GM18858 (cell line): Measurements from ENCODE around the gene MPZL2.
A peak's percentile ranks its signal among the peaks of the same experiment; 100 is the strongest.

Experiments
- ATAC-seq: cut with Tn5 transposase; IDR thresholded peaks from one replicate; pipeline ENCODE4 v1.9.1; 2021; ENCODE audit not compliant: unreplicated experiment

Gene MPZL2

GRCh38 chr11:118223570-118223969, 40.5 kb downstream of the MPZL2 start:
- no peak for ATAC-seq

- no peak for ATAC-seq
Measured at GRCh38 chr11:118222437-118222836, 41.7 kb downstream of the MPZL2 start.

GRCh38 chr11:118221419-118221818, 42.7 kb downstream of the MPZL2 start:
- ATAC-seq, result no peak

- ATAC-seq, result no peak
Measured at GRCh38 chr11:118219732-118220131, 44.4 kb downstream of the MPZL2 start.

GRCh38 chr11:118219244-118219643, 44.9 kb downstream of the MPZL2 start:
- no peak for ATAC-seq

- no peak for ATAC-seq
Measured at GRCh38 chr11:118217575-118217974, 46.5 kb downstream of the MPZL2 start.

GRCh38 chr11:118216621-118217481, 47.2 kb downstream of the MPZL2 start:
- ATAC-seq, result peak; percentile 53

- ATAC-seq, result no peak
Measured at GRCh38 chr11:118215765-118216164, 48.3 kb downstream of the MPZL2 start.

GRCh38 chr11:118215262-118215661, 48.8 kb downstream of the MPZL2 start:
- no peak for ATAC-seq

GRCh38 chr11:118214210-118214914, 49.7 kb downstream of the MPZL2 start:
- ATAC-seq, result no peak

- no peak for ATAC-seq
Measured at GRCh38 chr11:118213781-118214180, 50.3 kb downstream of the MPZL2 start.

- no peak for ATAC-seq
Measured at GRCh38 chr11:118213201-118213600, 50.9 kb downstream of the MPZL2 start.

- no peak for ATAC-seq
Measured at GRCh38 chr11:118212781-118213191, 51.3 kb downstream of the MPZL2 start.

GRCh38 chr11:118212131-118212725, 51.9 kb downstream of the MPZL2 start:
- ATAC-seq, result no peak

- ATAC-seq, result no peak
Measured at GRCh38 chr11:118211006-118211405, 53.1 kb downstream of the MPZL2 start.

GRCh38 chr11:118210323-118210722, 53.8 kb downstream of the MPZL2 start:
- no peak for ATAC-seq

- no peak for ATAC-seq
Measured at GRCh38 chr11:118209033-118209432, 55.1 kb downstream of the MPZL2 start.

- ATAC-seq, result no peak
Measured at GRCh38 chr11:118207079-118207478, 57.0 kb downstream of the MPZL2 start.

GRCh38 chr11:118206391-118207031, 57.6 kb downstream of the MPZL2 start:
- no peak for ATAC-seq

- ATAC-seq, result no peak
Measured at GRCh38 chr11:118205606-118206378, 58.3 kb downstream of the MPZL2 start.
